H9 (cell line): ENCODE data around the gene ATP8A2. TPM values are rescaled to one million over a fixed set of nuclear protein-coding genes. Genes with fewer than 3 reads are reported as not detected.

Experiments
- DNase-seq: peaks from one replicate; pipeline ENCODE4 v3.0.0-alpha.2; 2017
- H2AFZ ChIP-seq: one replicate; pipeline ENCODE4 v1.6.1; 2013; ENCODE audit warnings: mild to moderate bottlenecking, low read length, control low read depth, moderate library complexity
- H2AK5ac ChIP-seq: 2 replicates; pipeline ENCODE4 v1.6.1; 2013; ENCODE audit warnings: low read length, control low read depth, mixed read lengths; ENCODE audit not compliant: insufficient read length
- H2BK120ac ChIP-seq: one replicate; pipeline ENCODE4 v1.6.1; 2013; ENCODE audit warnings: low read depth, mild to moderate bottlenecking, low read length, control low read depth, inconsistent platforms; ENCODE audit not compliant: poor library complexity, severe bottlenecking
- H2BK12ac ChIP-seq: 2 replicates; pipeline ENCODE4 v1.6.1; 2013; ENCODE audit warnings: low read length, control low read depth, mixed read lengths, low read depth; ENCODE audit not compliant: insufficient read length
- H2BK15ac ChIP-seq: 2 replicates; pipeline ENCODE4 v1.6.1; 2013; ENCODE audit warnings: low read depth, low read length, control low read depth
- H2BK20ac ChIP-seq: one replicate; pipeline ENCODE4 v1.6.1; 2013; ENCODE audit warnings: low read depth, mild to moderate bottlenecking, low read length, control low read depth, inconsistent platforms; ENCODE audit not compliant: poor library complexity, severe bottlenecking
- H2BK5ac ChIP-seq: 2 replicates; pipeline ENCODE4 v1.6.1; 2013; ENCODE audit warnings: low read length, control low read depth, mixed read lengths; ENCODE audit not compliant: insufficient read length
- H3K14ac ChIP-seq: 2 replicates; pipeline ENCODE4 v1.6.1; 2013; ENCODE audit warnings: low read length, control low read depth; ENCODE audit not compliant: insufficient read depth
- H3K18ac ChIP-seq: 2 replicates; pipeline ENCODE4 v1.6.1; 2013; ENCODE audit warnings: low read depth, mild to moderate bottlenecking, mixed read lengths, low read length, control low read depth; ENCODE audit not compliant: insufficient read length
- H3K23ac ChIP-seq: 2 replicates; pipeline ENCODE4 v1.6.1; 2013; ENCODE audit warnings: low read length, control low read depth, mixed read lengths, low read depth; ENCODE audit not compliant: insufficient read length
- H3K23me2 ChIP-seq: 2 replicates; pipeline ENCODE4 v1.6.1; 2013; ENCODE audit warnings: low read depth, mild to moderate bottlenecking, mixed read lengths, low read length, control low read depth; ENCODE audit not compliant: insufficient read length, poor library complexity, severe bottlenecking
- H3K27ac ChIP-seq: 2 replicates; pipeline ENCODE4 v1.5.1; 2013; ENCODE audit warnings: low read length, control low read depth, mixed read lengths, low read depth; ENCODE audit not compliant: insufficient read length
- H3K27me3 ChIP-seq: 2 replicates; pipeline ENCODE4 v1.6.1; 2013; ENCODE audit warnings: low read length, control low read depth, inconsistent platforms; ENCODE audit not compliant: insufficient read depth
- H3K4ac ChIP-seq: 2 replicates; pipeline ENCODE4 v1.6.1; 2013; ENCODE audit warnings: low read depth, mild to moderate bottlenecking, control low read depth, inconsistent platforms, low read length, moderate library complexity
- H3K4me1 ChIP-seq: 2 replicates; pipeline ENCODE4 v1.6.1; 2013; ENCODE audit warnings: low read length, control low read depth, inconsistent platforms; ENCODE audit not compliant: insufficient read depth
- H3K4me2 ChIP-seq: 2 replicates; pipeline ENCODE4 v1.6.1; 2013; ENCODE audit warnings: low read length, control low read depth, mixed read lengths; ENCODE audit not compliant: insufficient read length, insufficient read depth
- H3K56ac ChIP-seq: 2 replicates; pipeline ENCODE4 v1.6.1; 2013; ENCODE audit warnings: low read depth, mild to moderate bottlenecking, mixed read lengths, low read length, control low read depth; ENCODE audit not compliant: insufficient read length
- H3K79me1 ChIP-seq: 2 replicates; pipeline ENCODE4 v1.6.1; 2013; ENCODE audit warnings: low read depth, mild to moderate bottlenecking, moderate library complexity, low read length, control low read depth, inconsistent platforms; ENCODE audit not compliant: insufficient read depth, poor library complexity, severe bottlenecking
- H3K79me2 ChIP-seq: 2 replicates; pipeline ENCODE4 v1.6.1; 2013; ENCODE audit warnings: low read length, control low read depth, inconsistent platforms; ENCODE audit not compliant: insufficient read depth
- H3K9ac ChIP-seq: 2 replicates; pipeline ENCODE4 v1.6.1; 2013; ENCODE audit warnings: low read length, control low read depth, mixed read lengths; ENCODE audit not compliant: insufficient read length; ENCODE audit errors: extremely low read depth
- H3K9me3 ChIP-seq: one replicate; pipeline ENCODE4 v1.6.1; 2013; ENCODE audit warnings: low read depth, low read length, inconsistent platforms; ENCODE audit not compliant: control insufficient read depth
- H3T11ph ChIP-seq: one replicate; pipeline ENCODE4 v1.6.1; 2013; ENCODE audit warnings: mild to moderate bottlenecking, low read length, control low read depth, inconsistent platforms
- H4K20me1 ChIP-seq: one replicate; pipeline ENCODE4 v1.6.1; 2013; ENCODE audit not compliant: control insufficient read depth, insufficient read length, insufficient read depth
- H4K5ac ChIP-seq: 2 replicates; pipeline ENCODE4 v1.6.1; 2013; ENCODE audit warnings: low read depth, mild to moderate bottlenecking, mixed read lengths, low read length, control low read depth; ENCODE audit not compliant: insufficient read length
- H4K8ac ChIP-seq: replicated peaks from 2 replicates; pipeline ENCODE4 v1.6.1; 2013; ENCODE audit warnings: low read length, control low read depth, mixed read lengths, low read depth; ENCODE audit not compliant: insufficient read length
- H4K91ac ChIP-seq: 2 replicates; pipeline ENCODE4 v1.6.1; 2013; ENCODE audit warnings: low read depth, mild to moderate bottlenecking, moderate library complexity, mixed read lengths, low read length, control low read depth; ENCODE audit not compliant: insufficient read length
- H3K27ac Mint-ChIP-seq, 3 experiments: 2 replicates in 2 of 3; 3 replicates in 1 of 3; pipeline ENCODE4 v1.8.0; 2020 to 2021; ENCODE audit warnings: mixed read lengths in 3 of 3, mild to moderate bottlenecking in 1 of 3, moderate library complexity in 1 of 3
- H3K27me3 Mint-ChIP-seq: 2 replicates; pipeline ENCODE4 v1.8.0; 2021; ENCODE audit warnings: low read depth, mild to moderate bottlenecking, moderate library complexity, mixed read lengths
- H3K36me3 Mint-ChIP-seq, 3 experiments: 2 replicates in 2 of 3; 3 replicates in 1 of 3; pipeline ENCODE4 v1.8.0; 2020 to 2021; ENCODE audit warnings: low read depth in 3 of 3, mixed read lengths in 3 of 3; ENCODE audit not compliant: insufficient read depth in 1 of 3
- H3K4me1 Mint-ChIP-seq, 2 experiments: 2 replicates each; pipeline ENCODE4 v1.8.0; 2020; ENCODE audit warnings: mixed read lengths in 2 of 2
- H3K4me3 Mint-ChIP-seq, 2 experiments: 2 replicates in 1 of 2; 3 replicates in 1 of 2; pipeline ENCODE4 v1.8.0; 2020 to 2021; ENCODE audit warnings: mild to moderate bottlenecking in 2 of 2, mixed read lengths in 2 of 2, moderate library complexity in 1 of 2
- H3K9me3 Mint-ChIP-seq, 2 experiments: 2 replicates in 1 of 2; 3 replicates in 1 of 2; pipeline ENCODE4 v1.8.0; 2020; ENCODE audit warnings: mild to moderate bottlenecking in 2 of 2, mixed read lengths in 2 of 2, moderate library complexity in 1 of 2
- WGBS: extraction: QIAGEN DNeasy Blood & Tissue Kit; methylation state at CpG from one replicate; pipeline ENCODE4 v1.1.7; 2013; ENCODE audit warnings: missing lambda C conversion rate, low lambda C conversion rate, mixed read lengths; ENCODE audit not compliant: insufficient read length; ENCODE audit errors: extremely low coverage; 5-methylcytosine and 5-hydroxymethylcytosine counted together
- total RNA-seq: library from RNA; stranded (reverse); gene quantifications from 2 replicates; pipeline ENCODE4 v1.2.1, GENCODE V29; 2021
- TF ChIP-seq, protein P1 (sequence below): fragments of 200-600 bp; sonication (generic); conservative IDR thresholded peaks from 3 replicates; pipeline ENCODE4 v1.8.0; 2021; ENCODE audit warnings: antibody characterized with exemption, mild to moderate bottlenecking

ATP8A2 gene
- total RNA-seq, 1 experiment from 2014 or later = 18.2 TPM

DNA sequence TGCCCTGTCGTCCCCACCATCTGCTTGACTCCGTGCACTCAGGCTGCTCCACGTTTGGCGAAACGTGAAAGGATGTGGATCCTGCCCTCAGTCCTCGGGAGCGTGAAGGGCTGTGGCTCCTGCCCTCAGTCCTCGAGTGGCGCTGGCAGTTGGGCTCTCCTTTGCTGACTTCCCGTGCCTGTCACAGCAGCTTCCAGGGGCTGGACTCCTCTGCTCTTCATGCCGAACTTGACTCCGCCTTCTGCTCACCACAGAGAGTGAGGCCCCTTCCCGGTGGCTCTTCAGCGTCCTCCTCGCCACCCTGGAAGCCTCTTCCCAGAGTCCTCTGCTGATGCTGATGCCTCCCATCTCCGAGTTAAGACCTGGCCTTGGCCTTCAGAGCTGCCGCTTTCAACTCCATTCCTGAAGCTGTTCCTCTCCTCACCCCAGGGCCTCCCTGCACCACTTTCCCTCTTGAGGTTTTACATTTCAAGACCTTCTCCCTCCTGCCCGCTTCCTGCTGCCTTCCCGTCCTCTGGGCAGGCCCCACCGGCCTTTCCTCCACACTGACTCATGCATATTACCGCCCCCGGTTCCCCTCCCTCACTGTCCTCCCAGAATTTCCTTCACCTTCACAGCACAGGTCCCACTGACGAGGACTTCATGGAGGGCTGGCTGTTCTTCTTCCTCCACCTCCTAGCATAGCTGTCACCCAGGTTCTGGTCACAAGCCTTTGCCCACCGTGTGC lies 568.4 kb downstream of the ATP8A2 start:
- TF ChIP-seq, protein P1, sequence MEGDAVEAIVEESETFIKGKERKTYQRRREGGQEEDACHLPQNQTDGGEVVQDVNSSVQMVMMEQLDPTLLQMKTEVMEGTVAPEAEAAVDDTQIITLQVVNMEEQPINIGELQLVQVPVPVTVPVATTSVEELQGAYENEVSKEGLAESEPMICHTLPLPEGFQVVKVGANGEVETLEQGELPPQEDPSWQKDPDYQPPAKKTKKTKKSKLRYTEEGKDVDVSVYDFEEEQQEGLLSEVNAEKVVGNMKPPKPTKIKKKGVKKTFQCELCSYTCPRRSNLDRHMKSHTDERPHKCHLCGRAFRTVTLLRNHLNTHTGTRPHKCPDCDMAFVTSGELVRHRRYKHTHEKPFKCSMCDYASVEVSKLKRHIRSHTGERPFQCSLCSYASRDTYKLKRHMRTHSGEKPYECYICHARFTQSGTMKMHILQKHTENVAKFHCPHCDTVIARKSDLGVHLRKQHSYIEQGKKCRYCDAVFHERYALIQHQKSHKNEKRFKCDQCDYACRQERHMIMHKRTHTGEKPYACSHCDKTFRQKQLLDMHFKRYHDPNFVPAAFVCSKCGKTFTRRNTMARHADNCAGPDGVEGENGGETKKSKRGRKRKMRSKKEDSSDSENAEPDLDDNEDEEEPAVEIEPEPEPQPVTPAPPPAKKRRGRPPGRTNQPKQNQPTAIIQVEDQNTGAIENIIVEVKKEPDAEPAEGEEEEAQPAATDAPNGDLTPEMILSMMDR = no peak
- no peak overlapping the region; a peak in 2 of 7 replicates for H3K27ac Mint-ChIP-seq
- H2AK5ac ChIP-seq = no peak overlapping the region
- no peaks in the 10 kb centered on the region for H3K9me3 Mint-ChIP-seq
- no peak overlapping the region for H3K4ac ChIP-seq
- no peaks in the 10 kb centered on the region for H3K23me2 ChIP-seq
- H4K8ac ChIP-seq = no peak overlapping the region
- no peak overlapping the region for H3K56ac ChIP-seq
- no peak overlapping the region for H3K4me3 Mint-ChIP-seq
- H3K4me1 ChIP-seq = no peaks in the 10 kb centered on the region
- H2BK5ac ChIP-seq = no peak overlapping the region
- H3K27ac ChIP-seq = no peak overlapping the region
- no peak for DNase-seq
- peak overlapping the region; percentile 53; the same call in 1 of the 2 replicates for H3K14ac ChIP-seq
- peaks cover 4 to 6% (median 4%) of the 10 kb centered on the region in 3 experiments; a peak in 5 of 7 replicates for H3K36me3 Mint-ChIP-seq
- no peak overlapping the region for H2BK20ac ChIP-seq
- no peaks in the 10 kb centered on the region for H3K79me2 ChIP-seq
- H2BK120ac ChIP-seq = no peak overlapping the region
- no peak overlapping the region for H2BK12ac ChIP-seq
- H3K4me1 Mint-ChIP-seq = peaks cover 17% of the 10 kb centered on the region in 2 experiments
- no peak overlapping the region for H4K5ac ChIP-seq
- no peaks in the 10 kb centered on the region for H3K27me3 ChIP-seq
- H3K9me3 ChIP-seq = no peaks in the 10 kb centered on the region
- H3K9ac ChIP-seq = no peak overlapping the region
- no peaks in the 10 kb centered on the region for H4K20me1 ChIP-seq
- no peak overlapping the region for H3K4me2 ChIP-seq
- H3K79me1 ChIP-seq = no peaks in the 10 kb centered on the region
- peaks cover 6% of the 10 kb centered on the region for H3K27me3 Mint-ChIP-seq
- no CpG with 5 or more reads among the region's 24 CpGs for WGBS
- H3K18ac ChIP-seq = no peak overlapping the region
- H2AFZ ChIP-seq = no peak overlapping the region
- H2BK15ac ChIP-seq = no peak overlapping the region
- H3K23ac ChIP-seq = no peak overlapping the region
- no peak overlapping the region for H4K91ac ChIP-seq
- H3T11ph ChIP-seq = no peak overlapping the region
